Liver (tissue), 9 donors: Measurements from ENCODE around the gene KCNJ18. TPM values are rescaled to one million over a fixed set of nuclear protein-coding genes. Genes with fewer than 3 reads are reported as not detected.
"Not testable (repeated sequence)": the region's sequence is repeated elsewhere in the genome, so short reads cannot be mapped to it uniquely, and the experiment has no call there.

ENCODE experiments used
- DNase-seq: peaks from one replicate; pipeline ENCODE4 v3.0.0-alpha.2; 2017; ENCODE audit warnings: low spot score
- H3K27ac ChIP-seq, 2 donors: one replicate each; pipeline ENCODE4 v1.7.0; 2013; ENCODE audit warnings: inconsistent platforms in 2 of 2, low read length in 2 of 2, control low read depth in 1 of 2, low read depth in 1 of 2, mild to moderate bottlenecking in 1 of 2
- H3K27me3 ChIP-seq, 4 donors: one replicate each; pipeline versions ENCODE4 v1.6.1 to v1.7.0; 2013; ENCODE audit warnings: low read length in 3 of 4, inconsistent platforms in 1 of 4, mild to moderate bottlenecking in 1 of 4, moderate library complexity in 1 of 4; ENCODE audit not compliant: control insufficient read depth in 4 of 4, insufficient read depth in 4 of 4
- H3K36me3 ChIP-seq, 4 donors: one replicate each; pipeline versions ENCODE4 v1.6.1 to v1.7.0; 2013; ENCODE audit warnings: low read length in 3 of 4, mild to moderate bottlenecking in 3 of 4, low read depth in 1 of 4, moderate library complexity in 1 of 4; ENCODE audit not compliant: control insufficient read depth in 4 of 4, insufficient read depth in 3 of 4
- H3K4me1 ChIP-seq, 4 donors: one replicate each; pipeline versions ENCODE4 v1.6.1 to v1.7.0; 2013; ENCODE audit warnings: low read length in 3 of 4, mild to moderate bottlenecking in 3 of 4, moderate library complexity in 1 of 4; ENCODE audit not compliant: control insufficient read depth in 4 of 4, insufficient read depth in 4 of 4
- H3K4me3 ChIP-seq, 3 donors: one replicate each; pipeline versions ENCODE4 v1.6.1 to v1.7.0; 2013; ENCODE audit warnings: low read length in 3 of 3, control low read depth in 1 of 3, low read depth in 1 of 3, mild to moderate bottlenecking in 1 of 3
- H3K9ac ChIP-seq, 2 donors: one replicate each; pipeline ENCODE4 v1.7.0; 2013; ENCODE audit warnings: low read length in 2 of 2, mild to moderate bottlenecking in 2 of 2, moderate library complexity in 2 of 2, control low read depth in 1 of 2, low read depth in 1 of 2
- H3K9me3 ChIP-seq, 4 donors: one replicate each; pipeline versions ENCODE4 v1.6.1 to v1.7.0; 2013; ENCODE audit warnings: low read length in 3 of 4; ENCODE audit not compliant: control insufficient read depth in 4 of 4
- WGBS: extraction: QIAGEN DNeasy Blood & Tissue Kit; methylation state at CpG from one replicate; pipeline ENCODE4 v1.1.7; 2013; 5-methylcytosine and 5-hydroxymethylcytosine counted together
- polyA plus RNA-seq, 2 donors: library from polyadenylated mRNA; stranded (reverse) in 1 of 2; unstranded in 1 of 2; fragments of 200-250 nt in 1 of 2; fragments of >200 nt in 1 of 2; fragmentation: Nextera tagmentation in 1 of 2; extraction: Ambion mirVana in 1 of 2; gene quantifications; one replicate each; pipeline versions ENCODE4 v1.2.1 to v1.2.3, GENCODE V29; 2013 to 2015
- total RNA-seq, 2 donors: library from RNA; depleted of rRNA; stranded (reverse); fragments of >200 nt; gene quantifications; one replicate each; pipeline ENCODE4 v1.2.3, GENCODE V29; 2014
- donor health status: healthy.
- donor health status: healthy.
- donor health status: healthy.
- donor health status: healthy.
- donor health status: healthy.

KCNJ18 gene
- total and polyA plus RNA-seq, 4 donors = not detected

GRCh38 chr17:21663166-21663565 lies 29.2 kb upstream of the KCNJ18 start:
- not testable (repeated sequence) for H3K4me3 ChIP-seq, H3K9ac ChIP-seq, H3K9me3 ChIP-seq, H3K36me3 ChIP-seq, H3K27ac ChIP-seq, H3K4me1 ChIP-seq, H3K27me3 ChIP-seq, DNase-seq
- WGBS = 65% methylated on average over 3 of the region's 3 CpGs

- 58% methylated on average over 7 of the region's 7 CpGs for WGBS
- H3K27me3 ChIP-seq, H3K4me3 ChIP-seq, DNase-seq, H3K36me3 ChIP-seq, H3K4me1 ChIP-seq, H3K9me3 ChIP-seq, H3K9ac ChIP-seq, H3K27ac ChIP-seq: not testable (repeated sequence)
Observed at GRCh38 chr17:21663614-21664474, 28.5 kb upstream of the KCNJ18 start.

- not testable (repeated sequence) for H3K27me3 ChIP-seq, H3K4me3 ChIP-seq, H3K9ac ChIP-seq, H3K36me3 ChIP-seq, H3K27ac ChIP-seq, H3K9me3 ChIP-seq, DNase-seq, H3K4me1 ChIP-seq
- 57% methylated on average over 1 of the region's 1 CpG for WGBS
Observed at GRCh38 chr17:21665171-21665570, 27.2 kb upstream of the KCNJ18 start.

GRCh38 chr17:21665935-21666493 lies 26.3 kb upstream of the KCNJ18 start:
- H3K4me3 ChIP-seq = not testable (repeated sequence)
- 45% methylated on average over 2 of the region's 2 CpGs for WGBS

GRCh38 chr17:21666711-21667412 lies 25.5 kb upstream of the KCNJ18 start:
- not testable (repeated sequence) for H3K27ac ChIP-seq, H3K27me3 ChIP-seq, H3K36me3 ChIP-seq, H3K4me3 ChIP-seq, H3K9ac ChIP-seq, H3K4me1 ChIP-seq, H3K9me3 ChIP-seq
- peak; percentile 30 for DNase-seq
- WGBS = 44% methylated on average over 3 of the region's 3 CpGs

More at GRCh38 chr17:21665935-21666493, 26.3 kb upstream of the KCNJ18 start:
- H3K36me3 ChIP-seq, H3K27me3 ChIP-seq, H3K9me3 ChIP-seq, H3K9ac ChIP-seq, H3K4me1 ChIP-seq, H3K27ac ChIP-seq: not testable (repeated sequence)
- DNase-seq = peak; percentile 32

GRCh38 chr17:21667413-21668117 lies 24.8 kb upstream of the KCNJ18 start:
- H3K27ac ChIP-seq, H3K9ac ChIP-seq, H3K36me3 ChIP-seq, H3K9me3 ChIP-seq, H3K4me1 ChIP-seq, H3K4me3 ChIP-seq, H3K27me3 ChIP-seq, DNase-seq: not testable (repeated sequence)
- WGBS = 43% methylated on average over 7 of the region's 7 CpGs

GRCh38 chr17:21668118-21668488 lies 24.2 kb upstream of the KCNJ18 start:
- not testable (repeated sequence) for H3K4me1 ChIP-seq, H3K27ac ChIP-seq, H3K9me3 ChIP-seq, DNase-seq, H3K27me3 ChIP-seq, H3K9ac ChIP-seq, H3K4me3 ChIP-seq, H3K36me3 ChIP-seq
- WGBS = 65% methylated on average over 3 of the region's 3 CpGs
